Spleen (tissue), 11 donors: Measurements from ENCODE around the gene REX1BD. TPM values are rescaled to one million over a fixed set of nuclear protein-coding genes. Genes with fewer than 3 reads are reported as not detected.

Experiments used
- DNase-seq: peaks from one replicate; pipeline ENCODE4 v3.0.0-alpha.2; 2020
- H3K27ac ChIP-seq, 8 donors: fragments of 200-600 bp; sonication (generic) in 7 of 8; 1 replicate in 4 of 8; 2 replicates in 4 of 8; pipeline versions ENCODE4 v1.5.0 to v1.8.0; 2016 to 2021; ENCODE audit warnings: inconsistent platforms in 4 of 8, mild to moderate bottlenecking in 4 of 8, moderate library complexity in 1 of 8
- H3K27me3 ChIP-seq, 7 donors: fragments of 200-600 bp; sonication (generic) in 6 of 7; replicated peaks in 1 of 7; 1 replicate in 4 of 7; 2 replicates in 3 of 7; pipeline versions ENCODE4 v1.5.0 to v1.8.0; 2016 to 2021; ENCODE audit warnings: inconsistent platforms in 3 of 7, mild to moderate bottlenecking in 1 of 7
- H3K36me3 ChIP-seq, 6 donors: fragments of 200-600 bp; sonication (generic) in 5 of 6; 1 replicate in 4 of 6; 2 replicates in 2 of 6; pipeline versions ENCODE4 v1.5.0 to v1.8.0; 2016 to 2021; ENCODE audit warnings: inconsistent platforms in 2 of 6
- H3K4me1 ChIP-seq, 6 donors: fragments of 200-600 bp; sonication (generic) in 5 of 6; 1 replicate in 3 of 6; 2 replicates in 3 of 6; pipeline versions ENCODE4 v1.5.0 to v1.8.0; 2016 to 2021; ENCODE audit warnings: inconsistent platforms in 3 of 6
- H3K4me3 ChIP-seq, 8 donors: fragments of 200-600 bp; sonication (generic) in 7 of 8; 1 replicate in 4 of 8; 2 replicates in 4 of 8; pipeline versions ENCODE4 v1.5.0 to v1.8.0; 2016 to 2021; ENCODE audit warnings: inconsistent platforms in 4 of 8, mild to moderate bottlenecking in 4 of 8, moderate library complexity in 2 of 8
- H3K9me3 ChIP-seq, 8 donors: fragments of 200-600 bp; sonication (generic) in 7 of 8; 1 replicate in 4 of 8; 2 replicates in 4 of 8; pipeline versions ENCODE4 v1.5.0 to v1.8.0; 2016 to 2021; ENCODE audit warnings: inconsistent platforms in 4 of 8
- CTCF ChIP-seq, 11 experiments: fragments of 200-600 bp in 7 of 11; fragments of 450-650 bp in 4 of 11; sonication (generic) in 4 of 11; IDR thresholded peaks in 8 of 11; conservative IDR thresholded peaks in 3 of 11; 1 replicate in 7 of 11; 2 replicates in 4 of 11; pipeline versions ENCODE4 v1.4.0 to v1.8.0; 2016 to 2021; ENCODE audit warnings: antibody characterized with exemption in 11 of 11, inconsistent platforms in 4 of 11, mild to moderate bottlenecking in 1 of 11
- POLR2A ChIP-seq, 3 donors: fragments of 450-650 bp; IDR thresholded peaks; one replicate each; pipeline ENCODE4 v1.5.1; 2017; ENCODE audit warnings: antibody characterized with exemption in 3 of 3, mild to moderate bottlenecking in 1 of 3
- POLR2AphosphoS5 ChIP-seq, 3 donors: sonication (generic); formaldehyde crosslinking; IDR thresholded peaks; one replicate each; pipeline ENCODE4 v1.5.1; 2017; ENCODE audit warnings: antibody characterized with exemption in 3 of 3
- WGBS, 5 donors: extraction: QIAGEN DNeasy Blood & Tissue Kit in 3 of 5; methylation state at CpG; one replicate each; pipeline versions ENCODE4 v1.1.5 to v1.1.7; 2013 to 2018; 5-methylcytosine and 5-hydroxymethylcytosine counted together
- intact Hi-C: fragments of 100-400 bp; cut with DNase I; formaldehyde crosslinking; loops from one replicate; pipeline ENCODE4 v1.15.0; 2023; ENCODE audit warnings: low total_unique reads
- polyA plus RNA-seq, 3 donors: library from polyadenylated mRNA; stranded (reverse); fragments of 200-250 nt; gene quantifications; one replicate each; pipeline ENCODE4 v1.2.1, GENCODE V29; 2013
- total RNA-seq, 7 donors: library from RNA; depleted of rRNA in 3 of 7; stranded (reverse); fragments of >200 nt in 3 of 7; fragmentation: NEBNext Ultra II Directional in 4 of 7; extraction: Animal tissue kit (Norgen Biotek cat#: 25700) in 4 of 7; gene quantifications; one replicate each; pipeline versions ENCODE4 v1.1.0 to v1.2.1, GENCODE V29; 2016 to 2021
- donor health status: healthy with polysubstance abuse.
- donor health status: DM: no; HTN: no; CAD: no; lungs with moderate emphysema.
- donor health status: DM: no; HTN: no; CAD: no.
- donor health status: Bipolar disorder and iron deficiency.
- donor health status: healthy.
- donor health status: DM: no; HTN: no; CAD: no.
- donor health status: DM: yes; HTN: yes; CAD: no.

Gene REX1BD
- total and polyA plus RNA-seq, 10 donors = 65.4 to 182 (median 86.3) TPM

DNA sequence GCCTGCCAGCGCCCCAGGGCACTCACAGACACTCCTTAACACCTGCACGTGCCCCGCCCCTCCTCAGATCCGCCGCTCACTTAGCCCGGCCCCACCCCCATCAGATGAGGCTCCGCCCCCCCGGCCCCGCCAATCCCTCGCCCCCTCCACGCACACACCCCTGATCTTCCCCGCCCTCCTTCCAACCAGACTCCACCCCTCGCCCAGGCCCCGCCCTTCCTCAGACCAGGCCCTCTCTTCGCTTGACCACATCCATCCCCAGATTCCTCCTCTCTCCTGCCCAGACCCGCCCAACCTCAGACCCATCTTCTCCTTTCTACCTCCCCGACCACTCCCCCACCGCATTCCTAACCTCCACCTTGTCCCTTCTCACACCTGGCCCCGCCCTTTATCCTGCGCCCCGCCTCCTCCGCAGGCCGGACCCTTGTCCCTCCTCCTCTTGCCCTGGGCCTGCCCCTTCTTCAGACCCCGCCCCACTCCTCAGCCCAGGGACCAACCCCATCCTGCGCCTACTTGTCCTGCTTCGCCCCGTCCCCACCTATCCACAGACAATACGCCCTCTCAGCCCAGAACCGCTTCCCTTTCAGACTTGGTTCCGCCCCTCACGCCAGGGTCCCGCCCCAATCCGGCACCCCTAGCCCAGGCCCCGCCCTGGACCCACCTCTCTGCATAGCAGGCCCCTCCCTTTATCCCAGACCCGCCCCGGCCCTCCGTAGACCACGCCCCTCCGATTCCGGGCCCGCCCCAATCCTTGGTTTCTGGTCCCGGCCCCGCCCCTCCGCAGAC lies 47.8 kb downstream of the REX1BD start:
- intact Hi-C loops = no loop called here
- WGBS, 5 donors = 1 to 2% (median 2%) methylated on average over 42 to 44 of the region's 44 CpGs

DNA sequence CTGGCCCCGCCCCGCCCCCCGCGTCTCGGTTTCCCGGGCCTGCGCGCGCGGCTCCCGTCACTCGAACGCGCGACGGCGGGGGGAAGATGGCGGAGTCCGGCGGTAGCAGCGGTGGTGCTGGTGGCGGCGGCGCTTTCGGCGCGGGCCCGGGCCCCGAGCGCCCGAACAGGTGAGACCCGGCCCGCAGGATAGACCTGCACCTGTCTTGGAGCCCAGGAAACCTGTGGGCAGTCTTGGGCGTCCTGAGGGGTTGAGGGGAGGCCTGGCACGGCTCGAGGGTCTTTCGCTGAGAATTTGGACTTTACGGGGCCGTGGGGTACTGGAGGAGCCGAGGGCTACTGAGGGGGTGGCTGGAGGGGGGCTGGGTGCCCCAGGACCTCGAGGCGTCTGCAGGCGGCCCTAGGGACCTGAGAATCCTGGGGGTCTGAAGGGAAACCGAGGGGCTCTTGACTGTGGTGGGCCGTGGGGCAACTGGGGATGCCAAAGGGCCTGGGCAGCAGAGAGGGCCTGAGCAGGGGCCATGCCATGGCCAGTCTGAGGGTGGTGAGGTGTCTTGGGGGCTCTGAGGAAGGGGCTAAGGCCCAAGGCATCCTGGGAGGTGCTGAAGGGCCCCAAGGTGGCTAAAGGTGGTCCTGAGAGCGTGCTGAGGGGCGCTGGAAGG lies 48.5 kb downstream of the REX1BD start, which contains the start of gene KLHL26:
Gene KLHL26 (plus strand): TSS at position 60 of the 661 bp plus-strand sequence. CDS start 27 bp downstream, at position 87.
- Histone ChIP-seq H3K27me3 (peaks cover 0 to 10% (median 0%) of the 10 kb centered on the region in 7 donors), H3K36me3 (peaks cover 0 to 8% (median 0%) of the 10 kb centered on the region in 6 donors), H3K27ac (peak within 1 kb of the TSS; percentile 51 to 90 (median 83)), H3K4me1 (peaks cover 0 to 35% (median 28%) of the 10 kb centered on the region in 6 donors), H3K9me3 (no peaks in the 10 kb centered on the region), H3K4me3 (peak within 1 kb of the TSS; percentile 55 to 89 (median 72))
- 4 to 6% (median 5%) methylated on average over 29 to 47 of the region's 47 CpGs for WGBS, 5 donors
- TF ChIP-seq POLR2AphosphoS5 (IDR thresholded peaks at IDR 0.05) (peak; percentile 89 to 92 (median 89)), POLR2A (IDR thresholded peaks at IDR 0.05) (peak in 1 of 3 donors; percentile 40), CTCF (IDR thresholded peaks at IDR 0.05 in 8 of 11, conservative IDR thresholded peaks at IDR 0.05 in 3 of 11) (no peak)
- intact Hi-C loops = no loop called here
- no peak for DNase-seq

More for the DNA sequence above, 47.8 kb downstream of the REX1BD start:
- peaks cover 0 to 11% (median 0%) of the 10 kb centered on the region in 7 donors for H3K27me3 ChIP-seq
- no peaks in the 10 kb centered on the region for H3K9me3 ChIP-seq
- H3K4me3 ChIP-seq = peak overlapping the region; percentile 39 to 89 (median 72)
- peaks cover 0 to 35% (median 28%) of the 10 kb centered on the region in 6 donors for H3K4me1 ChIP-seq
- TF ChIP-seq CTCF (IDR thresholded peaks at IDR 0.05 in 8 of 11, conservative IDR thresholded peaks at IDR 0.05 in 3 of 11) = peak in 1 of 11 experiments; percentile 13
- no peak for TF ChIP-seq POLR2AphosphoS5 (IDR thresholded peaks at IDR 0.05)
- H3K36me3 ChIP-seq = peaks cover 0 to 8% (median 0%) of the 10 kb centered on the region in 6 donors
- DNase-seq = peak; percentile 100
- peak overlapping the region; percentile 51 to 90 (median 83) for H3K27ac ChIP-seq

- DNase-seq = no peak
- intact Hi-C loops = no loop called here
- WGBS, 5 donors = 50 to 64% (median 56%) methylated on average over 3 of the region's 3 CpGs
- TF ChIP-seq CTCF (IDR thresholded peaks at IDR 0.05 in 8 of 11, conservative IDR thresholded peaks at IDR 0.05 in 3 of 11) (no peak), POLR2A (IDR thresholded peaks at IDR 0.05) (no peak), POLR2AphosphoS5 (IDR thresholded peaks at IDR 0.05) (no peak)
- H3K9me3 ChIP-seq = no peaks in the 10 kb centered on the region
- peaks cover 0 to 1% (median 0%) of the 10 kb centered on the region in 7 donors for H3K27me3 ChIP-seq
- H3K27ac ChIP-seq = peak overlapping the region in 5 of 8 donors; percentile 59 to 90 (median 86)
- peaks cover 0 to 8% (median 0%) of the 10 kb centered on the region in 6 donors for H3K36me3 ChIP-seq
- H3K4me3 ChIP-seq = peak overlapping the region in 7 of 8 donors; percentile 63 to 89 (median 73)
- peaks cover 0 to 35% (median 28%) of the 10 kb centered on the region in 6 donors for H3K4me1 ChIP-seq
These were observed 49.4 kb downstream of the REX1BD start for GRCh38 chr19:18637673-18638630.
